ENCODE results near the gene CFAP77.

DNA sequence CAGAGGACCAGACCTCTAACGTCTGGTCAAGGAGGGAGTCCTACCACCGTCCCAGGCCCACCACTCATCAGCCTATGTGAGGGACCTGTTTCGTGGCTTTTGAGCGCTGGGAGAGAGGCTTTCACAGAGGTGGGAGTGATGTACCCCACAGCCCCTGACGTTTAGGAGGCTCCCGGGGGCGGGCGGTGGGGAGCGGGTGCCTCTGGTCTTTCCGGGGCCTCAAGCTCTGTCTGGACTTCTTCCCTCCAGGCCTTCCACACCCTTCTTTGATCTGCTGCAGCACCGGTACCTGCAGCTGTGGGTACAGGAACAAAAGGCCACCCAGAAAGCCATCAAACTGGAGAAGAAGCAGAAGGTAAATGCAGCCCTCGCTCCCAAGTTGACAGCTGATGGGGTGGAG lies 127.3 kb downstream of the CFAP77 start:
- TF ChIP-seq EZH2 (IDR thresholded peaks at IDR 0.05; ENCODE audit: insufficient read depth, poor library complexity, severe bottlenecking) (no peak), EZH2phosphoT487 (IDR thresholded peaks at IDR 0.05; ENCODE audit: insufficient read depth, low read depth) (no peak)
